Measurements from ENCODE around the gene SLC30A2.

SLC30A2 gene

GRCh38 chr1:26029054-26029863 is 16.7 kb downstream of the SLC30A2 start:
- H3K27ac ChIP-seq (ENCODE audit: low read depth, low read length) = no peak overlapping the region
- H3K27me3 ChIP-seq (ENCODE audit: insufficient read depth, low read length) = peaks cover 24% of the 10 kb centered on the region
- 81% methylated on average over 15 of the region's 15 CpGs for WGBS
- no peaks in the 10 kb centered on the region for H3K9me3 ChIP-seq (ENCODE audit: insufficient read depth, low read depth, low read length)
- no peak overlapping the region for H3K4me3 ChIP-seq (ENCODE audit: low read length)
- no peaks in the 10 kb centered on the region for H3K4me1 ChIP-seq (ENCODE audit: insufficient read depth, low read length)
- H3K36me3 ChIP-seq (ENCODE audit: insufficient read depth, low read length) = no peaks in the 10 kb centered on the region
- H3K9ac ChIP-seq (ENCODE audit: low read depth, low read length) = no peak overlapping the region

- Histone ChIP-seq H3K27me3 (ENCODE audit: insufficient read depth, low read length) (peaks cover 16% of the 10 kb centered on the region), H3K36me3 (ENCODE audit: insufficient read depth, low read length) (no peaks in the 10 kb centered on the region), H3K4me3 (ENCODE audit: low read length) (no peak overlapping the region), H3K27ac (ENCODE audit: low read depth, low read length) (no peak overlapping the region), H3K9ac (ENCODE audit: low read depth, low read length) (no peak overlapping the region), H3K9me3 (ENCODE audit: insufficient read depth, low read depth, low read length) (no peaks in the 10 kb centered on the region), H3K4me1 (ENCODE audit: insufficient read depth, low read length) (no peaks in the 10 kb centered on the region)
- 82% methylated on average over 8 of the region's 8 CpGs for WGBS
These were observed 17.4 kb downstream of the SLC30A2 start for GRCh38 chr1:26028490-26028980.

- Histone ChIP-seq H3K4me3 (ENCODE audit: low read length) (no peak overlapping the region), H3K27ac (ENCODE audit: low read depth, low read length) (no peak overlapping the region), H3K27me3 (ENCODE audit: insufficient read depth, low read length) (peaks cover 11% of the 10 kb centered on the region), H3K9me3 (ENCODE audit: insufficient read depth, low read depth, low read length) (no peaks in the 10 kb centered on the region), H3K36me3 (ENCODE audit: insufficient read depth, low read length) (no peaks in the 10 kb centered on the region), H3K4me1 (ENCODE audit: insufficient read depth, low read length) (no peaks in the 10 kb centered on the region), H3K9ac (ENCODE audit: low read depth, low read length) (no peak overlapping the region)
- 51% methylated on average over 3 of the region's 3 CpGs for WGBS
These were observed 18.0 kb downstream of the SLC30A2 start for GRCh38 chr1:26027716-26028489.

GRCh38 chr1:26025517-26025916 is 20.4 kb downstream of the SLC30A2 start:
- Histone ChIP-seq H3K4me3 (ENCODE audit: low read length) (no peak overlapping the region), H3K36me3 (ENCODE audit: insufficient read depth, low read length) (no peaks in the 10 kb centered on the region), H3K9me3 (ENCODE audit: insufficient read depth, low read depth, low read length) (no peaks in the 10 kb centered on the region), H3K9ac (ENCODE audit: low read depth, low read length) (no peak overlapping the region), H3K27ac (ENCODE audit: low read depth, low read length) (no peak overlapping the region), H3K4me1 (ENCODE audit: insufficient read depth, low read length) (no peaks in the 10 kb centered on the region), H3K27me3 (ENCODE audit: insufficient read depth, low read length) (no peaks in the 10 kb centered on the region)
- WGBS = 93% methylated on average over 4 of the region's 5 CpGs

GRCh38 chr1:26025060-26025459 is 20.9 kb downstream of the SLC30A2 start:
- Histone ChIP-seq H3K36me3 (ENCODE audit: insufficient read depth, low read length) (no peaks in the 10 kb centered on the region), H3K4me3 (ENCODE audit: low read length) (no peak overlapping the region), H3K9me3 (ENCODE audit: insufficient read depth, low read depth, low read length) (no peaks in the 10 kb centered on the region), H3K4me1 (ENCODE audit: insufficient read depth, low read length) (no peaks in the 10 kb centered on the region), H3K27ac (ENCODE audit: low read depth, low read length) (no peak overlapping the region), H3K9ac (ENCODE audit: low read depth, low read length) (no peak overlapping the region), H3K27me3 (ENCODE audit: insufficient read depth, low read length) (no peaks in the 10 kb centered on the region)
- 98% methylated on average over 5 of the region's 5 CpGs for WGBS

- Histone ChIP-seq H3K4me3 (ENCODE audit: low read length) (no peak overlapping the region), H3K27me3 (ENCODE audit: insufficient read depth, low read length) (no peaks in the 10 kb centered on the region), H3K9ac (ENCODE audit: low read depth, low read length) (no peak overlapping the region), H3K36me3 (ENCODE audit: insufficient read depth, low read length) (no peaks in the 10 kb centered on the region), H3K4me1 (ENCODE audit: insufficient read depth, low read length) (no peaks in the 10 kb centered on the region), H3K9me3 (ENCODE audit: insufficient read depth, low read depth, low read length) (no peaks in the 10 kb centered on the region), H3K27ac (ENCODE audit: low read depth, low read length) (no peak overlapping the region)
- 92% methylated on average over 5 of the region's 5 CpGs for WGBS
These were observed 22.1 kb downstream of the SLC30A2 start for GRCh38 chr1:26023826-26024225.

GRCh38 chr1:26023009-26023408 is 22.9 kb downstream of the SLC30A2 start:
- Histone ChIP-seq H3K9ac (ENCODE audit: low read depth, low read length) (no peak overlapping the region), H3K27ac (ENCODE audit: low read depth, low read length) (no peak overlapping the region), H3K9me3 (ENCODE audit: insufficient read depth, low read depth, low read length) (no peaks in the 10 kb centered on the region), H3K27me3 (ENCODE audit: insufficient read depth, low read length) (no peaks in the 10 kb centered on the region), H3K36me3 (ENCODE audit: insufficient read depth, low read length) (no peaks in the 10 kb centered on the region), H3K4me3 (ENCODE audit: low read length) (no peak overlapping the region), H3K4me1 (ENCODE audit: insufficient read depth, low read length) (no peaks in the 10 kb centered on the region)
- WGBS = 89% methylated on average over 13 of the region's 13 CpGs

GRCh38 chr1:26022404-26022779 is 23.5 kb downstream of the SLC30A2 start:
- Histone ChIP-seq H3K9me3 (ENCODE audit: insufficient read depth, low read depth, low read length) (no peaks in the 10 kb centered on the region), H3K4me1 (ENCODE audit: insufficient read depth, low read length) (no peaks in the 10 kb centered on the region; the same call in 1 of the 2 replicates), H3K27me3 (ENCODE audit: insufficient read depth, low read length) (no peaks in the 10 kb centered on the region), H3K27ac (ENCODE audit: low read depth, low read length) (no peak overlapping the region), H3K4me3 (ENCODE audit: low read length) (no peak overlapping the region; the same call in 1 of the 2 replicates), H3K9ac (ENCODE audit: low read depth, low read length) (no peak overlapping the region), H3K36me3 (ENCODE audit: insufficient read depth, low read length) (no peaks in the 10 kb centered on the region)
- 90% methylated on average over 8 of the region's 8 CpGs for WGBS

GRCh38 chr1:26021647-26022403 is 24.1 kb downstream of the SLC30A2 start, which contains the start of gene EXTL1:
Gene EXTL1, plus strand, starts transcription at chr1:26021775. Its CDS starts 872 bp downstream, at chr1:26022647.
- Histone ChIP-seq H3K9me3 (ENCODE audit: insufficient read depth, low read depth, low read length) (no peaks in the 10 kb centered on the region), H3K36me3 (ENCODE audit: insufficient read depth, low read length) (no peaks in the 10 kb centered on the region), H3K27me3 (ENCODE audit: insufficient read depth, low read length) (no peaks in the 10 kb centered on the region), H3K27ac (ENCODE audit: low read depth, low read length) (no peak within 1 kb of the TSS), H3K9ac (ENCODE audit: low read depth, low read length) (no peak within 1 kb of the TSS; the same call in 1 of the 2 replicates), H3K4me3 (ENCODE audit: low read length) (peak within 1 kb of the TSS; percentile 49), H3K4me1 (ENCODE audit: insufficient read depth, low read length) (peaks cover 5% of the 10 kb centered on the region; the same call in 1 of the 2 replicates)
- WGBS = 40% methylated on average over 15 of the region's 15 CpGs

- WGBS = 73% methylated on average over 6 of the region's 6 CpGs
- Histone ChIP-seq H3K9me3 (ENCODE audit: insufficient read depth, low read depth, low read length) (no peaks in the 10 kb centered on the region), H3K4me3 (ENCODE audit: low read length) (no peak overlapping the region), H3K27me3 (ENCODE audit: insufficient read depth, low read length) (no peaks in the 10 kb centered on the region), H3K4me1 (ENCODE audit: insufficient read depth, low read length) (peaks cover 11% of the 10 kb centered on the region; the same call in 1 of the 2 replicates), H3K27ac (ENCODE audit: low read depth, low read length) (no peak overlapping the region), H3K9ac (ENCODE audit: low read depth, low read length) (no peak overlapping the region), H3K36me3 (ENCODE audit: insufficient read depth, low read length) (no peaks in the 10 kb centered on the region)
These were observed 24.8 kb downstream of the SLC30A2 start for GRCh38 chr1:26020941-26021646.

All from HUES64 (cell line).